CD14-positive monocyte (primary cell): ENCODE data around the gene ZBTB38. TPM values are rescaled to one million over a fixed set of nuclear protein-coding genes. Genes with fewer than 3 reads are reported as not detected.
A peak's percentile ranks its signal among the peaks of the same experiment; 100 is the strongest.

Experiments used
- DNase-seq, 3 donors: peaks; one replicate each; pipeline ENCODE4 v3.0.0-alpha.2; 2011 to 2022
- H2AFZ ChIP-seq: 2 replicates; pipeline ENCODE4 v1.6.0; 2012; ENCODE audit warnings: mild to moderate bottlenecking, low read depth, low read length, inconsistent platforms; ENCODE audit not compliant: insufficient read depth, poor library complexity, severe bottlenecking
- H3K27ac ChIP-seq, 2 donors: 1 replicate in 1 of 2; 2 replicates in 1 of 2; pipeline ENCODE4 v1.5.1; 2012 to 2013; ENCODE audit warnings: low read length in 2 of 2, control low read depth in 1 of 2, inconsistent platforms in 1 of 2, low read depth in 1 of 2, mild to moderate bottlenecking in 1 of 2
- H3K27me3 ChIP-seq, 2 donors: one replicate each; pipeline versions ENCODE4 v1.6.0 to v1.6.1; 2011 to 2013; ENCODE audit warnings: low read length in 2 of 2; ENCODE audit not compliant: control insufficient read depth in 2 of 2, insufficient read depth in 2 of 2
- H3K36me3 ChIP-seq, 2 donors: replicated peaks in 1 of 2; 1 replicate in 1 of 2; 2 replicates in 1 of 2; pipeline versions ENCODE4 v1.5.1 to v1.6.1; 2012 to 2013; ENCODE audit warnings: low read length in 2 of 2, control low read depth in 1 of 2, inconsistent platforms in 1 of 2, mild to moderate bottlenecking in 1 of 2; ENCODE audit not compliant: insufficient read depth in 2 of 2, control insufficient read depth in 1 of 2
- H3K4me1 ChIP-seq, 2 donors: 1 replicate in 1 of 2; 2 replicates in 1 of 2; pipeline versions ENCODE4 v1.5.1 to v1.6.1; 2012 to 2013; ENCODE audit warnings: low read length in 2 of 2, control low read depth in 1 of 2, inconsistent platforms in 1 of 2, mild to moderate bottlenecking in 1 of 2, moderate library complexity in 1 of 2; ENCODE audit not compliant: insufficient read depth in 2 of 2, control insufficient read depth in 1 of 2
- H3K4me2 ChIP-seq: replicated peaks from 2 replicates; pipeline ENCODE3; 2012; ENCODE audit warnings: low read length, moderate library complexity, mild to moderate bottlenecking; ENCODE audit not compliant: poor library complexity, severe bottlenecking; ENCODE audit errors: extremely low read depth
- H3K4me3 ChIP-seq, 3 experiments: fragments of 200-600 bp in 1 of 3; sonication (generic) in 1 of 3; replicated peaks in 1 of 3; 1 replicate in 2 of 3; 2 replicates in 1 of 3; pipeline ENCODE4 v1.5.1; 2011 to 2013; ENCODE audit warnings: low read length in 3 of 3, mild to moderate bottlenecking in 3 of 3, control low read depth in 2 of 3, low read depth in 2 of 3, inconsistent platforms in 1 of 3, moderate library complexity in 1 of 3
- H3K79me2 ChIP-seq: 2 replicates; pipeline ENCODE4 v1.6.0; 2012; ENCODE audit warnings: mild to moderate bottlenecking, control low read depth, inconsistent platforms, low read length, moderate library complexity; ENCODE audit not compliant: insufficient read depth
- H3K9ac ChIP-seq: 2 replicates; pipeline ENCODE4 v1.6.0; 2017; ENCODE audit warnings: low read length, mild to moderate bottlenecking; ENCODE audit not compliant: insufficient read depth, poor library complexity, severe bottlenecking
- H3K9me3 ChIP-seq, 2 donors: replicated peaks in 1 of 2; 1 replicate in 1 of 2; 2 replicates in 1 of 2; pipeline versions ENCODE4 v1.5.1 to v1.6.1; 2012 to 2013; ENCODE audit warnings: low read length in 2 of 2, control low read depth in 1 of 2; ENCODE audit not compliant: control insufficient read depth in 1 of 2, insufficient read depth in 1 of 2
- H4K20me1 ChIP-seq: 2 replicates; pipeline ENCODE4 v1.6.0; 2012; ENCODE audit warnings: mild to moderate bottlenecking, low read length, control low read depth, moderate library complexity; ENCODE audit not compliant: insufficient read depth
- H3K27ac Mint-ChIP-seq, 7 donors: one replicate each; pipeline ENCODE4 v1.8.0; 2020; ENCODE audit warnings: mild to moderate bottlenecking in 7 of 7, mixed read lengths in 7 of 7, moderate library complexity in 6 of 7, inconsistent platforms in 2 of 7
- H3K27me3 Mint-ChIP-seq, 3 donors: one replicate each; pipeline ENCODE4 v1.8.0; 2021 to 2022; ENCODE audit warnings: low read depth in 3 of 3, mild to moderate bottlenecking in 3 of 3, mixed read lengths in 3 of 3, moderate library complexity in 3 of 3, inconsistent platforms in 1 of 3
- H3K36me3 Mint-ChIP-seq, 2 donors: one replicate each; pipeline ENCODE4 v1.8.0; 2020; ENCODE audit warnings: mixed read lengths in 2 of 2, inconsistent platforms in 1 of 2, mild to moderate bottlenecking in 1 of 2
- H3K4me1 Mint-ChIP-seq: one replicate; pipeline ENCODE4 v1.8.0; 2020; ENCODE audit warnings: mild to moderate bottlenecking, mixed read lengths
- H3K4me3 Mint-ChIP-seq, 2 donors: one replicate each; pipeline ENCODE4 v1.8.0; 2020; ENCODE audit warnings: mild to moderate bottlenecking in 2 of 2, mixed read lengths in 2 of 2, moderate library complexity in 1 of 2
- H3K9me3 Mint-ChIP-seq, 7 donors: one replicate each; pipeline ENCODE4 v1.8.0; 2020 to 2022; ENCODE audit warnings: mixed read lengths in 7 of 7, mild to moderate bottlenecking in 6 of 7, moderate library complexity in 6 of 7, inconsistent platforms in 2 of 7
- intact Hi-C, 2 donors: fragments of 100-400 bp; cut with micrococcal nuclease; formaldehyde crosslinking; loops; one replicate each; pipeline versions ENCODE4 v1.15.0 to v1.15.1; 2023
- polyA plus RNA-seq, 3 donors: library from polyadenylated mRNA; depleted of rRNA in 1 of 3; unstranded in 2 of 3; stranded (reverse) in 1 of 3; fragments of 300-500 nt in 2 of 3; fragments of >200 nt in 1 of 3; fragmentation: Illumina TruSeq in 2 of 3; gene quantifications; 1 replicate in 2 of 3; 2 replicates in 1 of 3; pipeline ENCODE4 v1.2.3, GENCODE V29; 2012 to 2021
- TF ChIP-seq, protein P1 (sequence below): fragments of 200-600 bp; IDR thresholded peaks from one replicate; pipeline ENCODE4 v1.8.0; 2022; ENCODE audit warnings: antibody characterized with exemption, mild to moderate bottlenecking

Gene ZBTB38
- polyA plus RNA-seq, 3 donors = 3.9 to 28.5 (median 19.0) TPM

DNA sequence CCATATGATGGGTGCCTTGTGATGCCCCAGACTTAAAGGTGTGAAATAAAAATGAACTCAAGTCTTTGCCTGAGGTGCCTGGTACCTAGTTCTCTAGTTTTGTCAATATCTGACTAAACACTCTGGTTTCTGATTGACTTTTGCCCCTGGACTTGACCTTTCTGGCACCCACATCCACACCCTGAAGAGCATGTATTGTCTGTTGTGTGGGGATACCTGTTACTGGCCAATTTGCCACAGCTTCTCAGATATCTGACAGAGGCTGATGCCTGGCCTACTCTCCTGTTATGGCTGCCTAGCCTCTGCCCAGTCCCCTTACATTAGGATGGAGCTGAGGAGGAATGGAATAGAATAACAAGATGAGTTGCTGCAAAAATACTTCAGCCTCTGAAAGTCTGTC is 3.6 kb downstream of the ZBTB38 start:
- Histone ChIP-seq H3K27ac (no peak overlapping the region), H3K27me3 (no peaks in the 10 kb centered on the region), H4K20me1 (no peaks in the 10 kb centered on the region), H3K9me3 (no peaks in the 10 kb centered on the region), H3K9ac (no peak overlapping the region), H3K4me1 (peaks cover 0 to 8% of the 10 kb centered on the region in 2 donors), H3K4me2 (no peak overlapping the region), H3K36me3 (no peaks in the 10 kb centered on the region), H3K4me3 (no peak overlapping the region), H2AFZ (no peak overlapping the region), H3K79me2 (no peaks in the 10 kb centered on the region)
- H3K27me3 Mint-ChIP-seq = peaks cover 0 to 2% (median 0%) of the 10 kb centered on the region in 3 donors
- TF ChIP-seq, protein P1, sequence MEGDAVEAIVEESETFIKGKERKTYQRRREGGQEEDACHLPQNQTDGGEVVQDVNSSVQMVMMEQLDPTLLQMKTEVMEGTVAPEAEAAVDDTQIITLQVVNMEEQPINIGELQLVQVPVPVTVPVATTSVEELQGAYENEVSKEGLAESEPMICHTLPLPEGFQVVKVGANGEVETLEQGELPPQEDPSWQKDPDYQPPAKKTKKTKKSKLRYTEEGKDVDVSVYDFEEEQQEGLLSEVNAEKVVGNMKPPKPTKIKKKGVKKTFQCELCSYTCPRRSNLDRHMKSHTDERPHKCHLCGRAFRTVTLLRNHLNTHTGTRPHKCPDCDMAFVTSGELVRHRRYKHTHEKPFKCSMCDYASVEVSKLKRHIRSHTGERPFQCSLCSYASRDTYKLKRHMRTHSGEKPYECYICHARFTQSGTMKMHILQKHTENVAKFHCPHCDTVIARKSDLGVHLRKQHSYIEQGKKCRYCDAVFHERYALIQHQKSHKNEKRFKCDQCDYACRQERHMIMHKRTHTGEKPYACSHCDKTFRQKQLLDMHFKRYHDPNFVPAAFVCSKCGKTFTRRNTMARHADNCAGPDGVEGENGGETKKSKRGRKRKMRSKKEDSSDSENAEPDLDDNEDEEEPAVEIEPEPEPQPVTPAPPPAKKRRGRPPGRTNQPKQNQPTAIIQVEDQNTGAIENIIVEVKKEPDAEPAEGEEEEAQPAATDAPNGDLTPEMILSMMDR = no peak
- H3K9me3 Mint-ChIP-seq = peaks cover 0 to 3% (median 0%) of the 10 kb centered on the region in 7 donors
- H3K27ac Mint-ChIP-seq = no peak overlapping the region
- no peaks in the 10 kb centered on the region for H3K36me3 Mint-ChIP-seq
- H3K4me3 Mint-ChIP-seq = no peak overlapping the region
- intact Hi-C loops = no loop called here
- DNase-seq = no peak
- peaks cover 21% of the 10 kb centered on the region for H3K4me1 Mint-ChIP-seq

DNA sequence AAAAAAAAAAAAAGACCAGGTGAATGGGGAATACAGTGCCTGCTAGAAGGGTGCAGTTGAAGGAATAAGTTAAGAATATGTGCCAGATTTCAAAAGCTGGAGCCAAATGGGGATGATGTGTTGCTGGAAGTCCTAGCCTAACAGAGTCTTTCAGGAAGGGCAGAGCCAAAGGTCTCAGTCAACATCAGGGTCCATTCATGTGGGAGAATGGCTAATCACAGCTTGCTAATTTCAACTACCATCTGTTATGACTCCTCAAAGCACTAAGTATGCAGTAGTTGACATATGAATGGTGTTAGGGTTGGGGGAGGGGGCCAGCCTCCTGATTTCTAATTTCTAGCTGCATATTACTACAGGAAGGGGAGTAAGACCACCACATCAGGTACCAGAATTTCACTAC is 4.4 kb downstream of the ZBTB38 start:
- Histone ChIP-seq H3K27me3 (no peaks in the 10 kb centered on the region), H3K27ac (no peak overlapping the region), H3K9me3 (no peaks in the 10 kb centered on the region), H3K4me3 (no peak overlapping the region), H3K4me2 (no peak overlapping the region), H2AFZ (no peak overlapping the region), H3K79me2 (no peaks in the 10 kb centered on the region), H4K20me1 (no peaks in the 10 kb centered on the region), H3K36me3 (no peaks in the 10 kb centered on the region), H3K4me1 (peaks cover 0 to 8% of the 10 kb centered on the region in 2 donors), H3K9ac (no peak overlapping the region)
- peak overlapping the region in 1 of 7 donors; percentile 4 for H3K27ac Mint-ChIP-seq
- intact Hi-C loops = no loop called here
- peaks cover 0 to 3% (median 0%) of the 10 kb centered on the region in 7 donors for H3K9me3 Mint-ChIP-seq
- no peak overlapping the region for H3K4me3 Mint-ChIP-seq
- no peaks in the 10 kb centered on the region for H3K36me3 Mint-ChIP-seq
- TF ChIP-seq, protein P1 = no peak
- DNase-seq = no peak
- peaks cover 20% of the 10 kb centered on the region for H3K4me1 Mint-ChIP-seq
- peaks cover 0 to 4% (median 0%) of the 10 kb centered on the region in 3 donors for H3K27me3 Mint-ChIP-seq
